ENCODE data around the gene OBSCN.

DNA sequence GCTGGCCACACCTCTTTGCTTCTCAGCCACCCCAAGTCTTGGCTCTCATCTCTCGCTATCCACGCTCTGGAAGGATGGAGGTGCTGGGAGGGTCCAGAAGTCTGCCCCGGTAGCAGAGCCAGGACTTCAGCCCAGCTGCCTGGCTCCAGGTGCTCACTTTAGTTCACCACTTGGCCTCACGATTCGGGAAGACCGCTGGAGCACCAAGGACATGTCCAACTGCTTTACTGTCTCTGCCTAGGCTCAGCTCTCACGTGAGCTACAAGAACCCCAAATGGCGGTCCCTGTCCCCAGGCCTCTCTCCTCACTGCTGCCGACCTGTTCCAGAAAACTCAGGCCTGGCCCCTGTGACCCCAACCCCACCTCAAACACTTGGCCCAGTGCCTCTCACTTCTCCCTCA lies 195.4 kb downstream of the OBSCN start:
- TF ChIP-seq CTCF (IDR thresholded peaks at IDR 0.05) (no peak), POLR2A (IDR thresholded peaks at IDR 0.05) (no peak)
